Measurements from ENCODE around the gene CEP290. TPM values are rescaled to one million over a fixed set of nuclear protein-coding genes. Genes with fewer than 3 reads are reported as not detected.

The CEP290 gene
- total and polyA plus RNA-seq, 2 of the 13 experiments (the other 11 are each of a cell fraction or from before 2014, with no cell fraction given) = 2.4 to 10.8 TPM

- 0 out of 2 replicates have a peak, but pooled peaks have one; percentile 35 for TF ChIP-seq ZNF567 (CRISPR knock-in tag; IDR thresholded peaks at IDR 0.05; ENCODE audit: borderline replicate concordance)
- peak; percentile 91 for TF ChIP-seq GABPB1 (CRISPR knock-in tag; IDR thresholded peaks at IDR 0.05)
- peak; percentile 100 for TF ChIP-seq DMTF1 (CRISPR knock-in tag; IDR thresholded peaks at IDR 0.05)
- TF ChIP-seq ZXDC (CRISPR knock-in tag; IDR thresholded peaks at IDR 0.05) = no peak
- TF ChIP-seq PLRG1 (conservative IDR thresholded peaks at IDR 0.05) = no peak
- peak; percentile 40; the same call in 1 of the 2 replicates for TF ChIP-seq GATA4 (IDR thresholded peaks at IDR 0.05; ENCODE audit: borderline replicate concordance, low read depth)
- TF ChIP-seq KLF16 (CRISPR knock-in tag; IDR thresholded peaks at IDR 0.05) = peak in 1 of 2 experiments; percentile 90; a peak in 2 of 4 replicates
- TF ChIP-seq KMT2B (CRISPR knock-in tag; IDR thresholded peaks at IDR 0.05) = peak; percentile 97
- TF ChIP-seq, protein P1, sequence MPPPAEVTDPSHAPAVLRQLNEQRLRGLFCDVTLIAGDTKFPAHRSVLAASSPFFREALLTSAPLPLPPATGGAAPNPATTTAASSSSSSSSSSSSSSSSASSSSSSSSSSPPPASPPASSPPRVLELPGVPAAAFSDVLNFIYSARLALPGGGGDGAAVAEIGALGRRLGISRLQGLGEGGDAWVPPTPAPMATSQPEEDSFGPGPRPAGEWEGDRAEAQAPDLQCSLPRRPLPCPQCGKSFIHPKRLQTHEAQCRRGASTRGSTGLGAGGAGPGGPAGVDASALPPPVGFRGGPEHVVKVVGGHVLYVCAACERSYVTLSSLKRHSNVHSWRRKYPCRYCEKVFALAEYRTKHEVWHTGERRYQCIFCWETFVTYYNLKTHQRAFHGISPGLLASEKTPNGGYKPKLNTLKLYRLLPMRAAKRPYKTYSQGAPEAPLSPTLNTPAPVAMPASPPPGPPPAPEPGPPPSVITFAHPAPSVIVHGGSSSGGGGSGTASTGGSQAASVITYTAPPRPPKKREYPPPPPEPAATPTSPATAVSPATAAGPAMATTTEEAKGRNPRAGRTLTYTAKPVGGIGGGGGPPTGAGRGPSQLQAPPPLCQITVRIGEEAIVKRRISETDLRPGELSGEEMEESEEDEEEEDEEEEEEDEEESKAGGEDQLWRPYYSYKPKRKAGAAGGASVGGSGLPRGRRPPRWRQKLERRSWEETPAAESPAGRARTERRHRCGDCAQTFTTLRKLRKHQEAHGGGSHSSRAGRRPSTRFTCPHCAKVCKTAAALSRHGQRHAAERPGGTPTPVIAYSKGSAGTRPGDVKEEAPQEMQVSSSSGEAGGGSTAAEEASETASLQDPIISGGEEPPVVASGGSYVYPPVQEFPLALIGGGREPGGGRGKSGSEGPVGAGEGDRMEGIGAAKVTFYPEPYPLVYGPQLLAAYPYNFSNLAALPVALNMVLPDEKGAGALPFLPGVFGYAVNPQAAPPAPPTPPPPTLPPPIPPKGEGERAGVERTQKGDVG (CRISPR knock-in tag; IDR thresholded peaks at IDR 0.05; ENCODE audit: borderline replicate concordance) = peak; percentile 13; the same call in 1 of the 2 replicates
- TF ChIP-seq SIX1 (CRISPR knock-in tag; IDR thresholded peaks at IDR 0.05; ENCODE audit: borderline replicate concordance) = peak; percentile 56; the same call in 1 of the 2 replicates
- 0 out of 2 replicates have a peak, but pooled peaks have one; percentile 24 for TF ChIP-seq MTF2 (CRISPR knock-in tag; IDR thresholded peaks at IDR 0.05; ENCODE audit: borderline replicate concordance)
- TF ChIP-seq ZNF772 (CRISPR knock-in tag; IDR thresholded peaks at IDR 0.05) = 0 out of 2 replicates have a peak, but pooled peaks have one; percentile 26
- TF ChIP-seq, protein P2, sequence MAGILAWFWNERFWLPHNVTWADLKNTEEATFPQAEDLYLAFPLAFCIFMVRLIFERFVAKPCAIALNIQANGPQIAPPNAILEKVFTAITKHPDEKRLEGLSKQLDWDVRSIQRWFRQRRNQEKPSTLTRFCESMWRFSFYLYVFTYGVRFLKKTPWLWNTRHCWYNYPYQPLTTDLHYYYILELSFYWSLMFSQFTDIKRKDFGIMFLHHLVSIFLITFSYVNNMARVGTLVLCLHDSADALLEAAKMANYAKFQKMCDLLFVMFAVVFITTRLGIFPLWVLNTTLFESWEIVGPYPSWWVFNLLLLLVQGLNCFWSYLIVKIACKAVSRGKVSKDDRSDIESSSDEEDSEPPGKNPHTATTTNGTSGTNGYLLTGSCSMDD (CRISPR knock-in tag; IDR thresholded peaks at IDR 0.05) = no peak
- TF ChIP-seq ZNF740 (CRISPR knock-in tag; IDR thresholded peaks at IDR 0.05) = no peak
These were observed at the start of gene CEP290, which contains the start of gene TMTC3 (continued) for GRCh38 chr12:88141774-88142609.
